ENCODE results near the gene ZNF410.
"Not testable (repeated sequence)": the region's sequence is repeated elsewhere in the genome, so short reads cannot be mapped to it uniquely, and the experiment has no call there.

The ZNF410 gene

GRCh38 chr14:73887694-73888459, 1.2 kb downstream of the ZNF410 start:
- DNase-seq: peak in 1 of 5 experiments; percentile 11

GRCh38 chr14:73888460-73888725, 1.7 kb downstream of the ZNF410 start:
- no peak for DNase-seq

GRCh38 chr14:73888971-73889370, 2.3 kb downstream of the ZNF410 start:
- no peak for DNase-seq

- DNase-seq: no peak
Measured at GRCh38 chr14:73889376-73889775, 2.7 kb downstream of the ZNF410 start.

GRCh38 chr14:73894180-73894687, 7.6 kb downstream of the ZNF410 start:
- DNase-seq: not testable (repeated sequence)

- no peak for DNase-seq
Measured at GRCh38 chr14:73895939-73896338, 9.3 kb downstream of the ZNF410 start.

- no peak for DNase-seq
Measured at GRCh38 chr14:73896521-73896920, 9.9 kb downstream of the ZNF410 start.

- no peak for DNase-seq
Measured at GRCh38 chr14:73903028-73903427, 16.4 kb downstream of the ZNF410 start.

- no peak for DNase-seq
Measured at GRCh38 chr14:73909681-73910080, 23.0 kb downstream of the ZNF410 start.

- DNase-seq: no peak
Measured at GRCh38 chr14:73913256-73913655, 26.6 kb downstream of the ZNF410 start.

- no peak for DNase-seq
Measured at GRCh38 chr14:73916324-73916723, 29.7 kb downstream of the ZNF410 start.

GRCh38 chr14:73919457-73919856, 32.8 kb downstream of the ZNF410 start:
- not testable (repeated sequence) for DNase-seq

GRCh38 chr14:73924337-73924736, 37.7 kb downstream of the ZNF410 start:
- no peak for DNase-seq

GRCh38 chr14:73935666-73936065, 49.0 kb downstream of the ZNF410 start:
- no peak for DNase-seq

- no peak for DNase-seq
Measured at GRCh38 chr14:73936548-73936947, 49.9 kb downstream of the ZNF410 start.

GRCh38 chr14:73937012-73937411, 50.4 kb downstream of the ZNF410 start:
- no peak for DNase-seq

GRCh38 chr14:73942180-73942579, 55.5 kb downstream of the ZNF410 start:
- DNase-seq: no peak

GRCh38 chr14:73943083-73943482, 56.4 kb downstream of the ZNF410 start:
- DNase-seq: no peak

GRCh38 chr14:73944432-73945158, 57.9 kb downstream of the ZNF410 start:
- DNase-seq: no peak

- no peak for DNase-seq
Measured at GRCh38 chr14:73945159-73945670, 58.6 kb downstream of the ZNF410 start.

GRCh38 chr14:73949752-73950734, 63.4 kb downstream of the ZNF410 start, which contains the start of the genes COQ6 and FAM161B:
TSS of gene COQ6 (plus strand) at chr14:73950302. CDS start at chr14:73950333, 31 bp downstream.
TSS of gene FAM161B (minus strand) at chr14:73950094. CDS start at chr14:73950026, 68 bp downstream.
- peak; percentile 79 to 97 (median 90) for DNase-seq

GRCh38 chr14:73953731-73954130, 67.1 kb downstream of the ZNF410 start:
- DNase-seq: no peak

Measured in T-helper 2 cell (primary cell).